ENCODE measurements around the gene BSND. TPM values are rescaled to one million over a fixed set of nuclear protein-coding genes. Genes with fewer than 3 reads are reported as not detected.

BSND gene
- polyA plus RNA-seq, 1 of the 3 experiments (the other 2 are of a cell fraction), result not detected

GRCh38 chr1:54953846-54954245 lies 44.9 kb upstream of the BSND start (continued):
- TF ChIP-seq, protein P1, sequence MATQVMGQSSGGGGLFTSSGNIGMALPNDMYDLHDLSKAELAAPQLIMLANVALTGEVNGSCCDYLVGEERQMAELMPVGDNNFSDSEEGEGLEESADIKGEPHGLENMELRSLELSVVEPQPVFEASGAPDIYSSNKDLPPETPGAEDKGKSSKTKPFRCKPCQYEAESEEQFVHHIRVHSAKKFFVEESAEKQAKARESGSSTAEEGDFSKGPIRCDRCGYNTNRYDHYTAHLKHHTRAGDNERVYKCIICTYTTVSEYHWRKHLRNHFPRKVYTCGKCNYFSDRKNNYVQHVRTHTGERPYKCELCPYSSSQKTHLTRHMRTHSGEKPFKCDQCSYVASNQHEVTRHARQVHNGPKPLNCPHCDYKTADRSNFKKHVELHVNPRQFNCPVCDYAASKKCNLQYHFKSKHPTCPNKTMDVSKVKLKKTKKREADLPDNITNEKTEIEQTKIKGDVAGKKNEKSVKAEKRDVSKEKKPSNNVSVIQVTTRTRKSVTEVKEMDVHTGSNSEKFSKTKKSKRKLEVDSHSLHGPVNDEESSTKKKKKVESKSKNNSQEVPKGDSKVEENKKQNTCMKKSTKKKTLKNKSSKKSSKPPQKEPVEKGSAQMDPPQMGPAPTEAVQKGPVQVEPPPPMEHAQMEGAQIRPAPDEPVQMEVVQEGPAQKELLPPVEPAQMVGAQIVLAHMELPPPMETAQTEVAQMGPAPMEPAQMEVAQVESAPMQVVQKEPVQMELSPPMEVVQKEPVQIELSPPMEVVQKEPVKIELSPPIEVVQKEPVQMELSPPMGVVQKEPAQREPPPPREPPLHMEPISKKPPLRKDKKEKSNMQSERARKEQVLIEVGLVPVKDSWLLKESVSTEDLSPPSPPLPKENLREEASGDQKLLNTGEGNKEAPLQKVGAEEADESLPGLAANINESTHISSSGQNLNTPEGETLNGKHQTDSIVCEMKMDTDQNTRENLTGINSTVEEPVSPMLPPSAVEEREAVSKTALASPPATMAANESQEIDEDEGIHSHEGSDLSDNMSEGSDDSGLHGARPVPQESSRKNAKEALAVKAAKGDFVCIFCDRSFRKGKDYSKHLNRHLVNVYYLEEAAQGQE (IDR thresholded peaks at IDR 0.05; ENCODE audit: low read depth, low read length), result no peak
- TF ChIP-seq TCF12 (IDR thresholded peaks at IDR 0.05) (no peak), FOXM1 (IDR thresholded peaks at IDR 0.05; ENCODE audit: low read depth) (no peak), MEF2A (IDR thresholded peaks at IDR 0.05; ENCODE audit: borderline replicate concordance, low read depth) (no peak), MXI1 (IDR thresholded peaks at IDR 0.05; ENCODE audit: low read depth, low read length) (no peak), POLR2AphosphoS5 (IDR thresholded peaks at IDR 0.05; ENCODE audit: low read depth, low read length) (no peak), RXRA (IDR thresholded peaks at IDR 0.05; ENCODE audit: borderline replicate concordance, low read depth) (no peak), TEAD4 (IDR thresholded peaks at IDR 0.05; ENCODE audit: borderline replicate concordance, insufficient read depth) (no peak)
- TF ChIP-seq, protein P2, sequence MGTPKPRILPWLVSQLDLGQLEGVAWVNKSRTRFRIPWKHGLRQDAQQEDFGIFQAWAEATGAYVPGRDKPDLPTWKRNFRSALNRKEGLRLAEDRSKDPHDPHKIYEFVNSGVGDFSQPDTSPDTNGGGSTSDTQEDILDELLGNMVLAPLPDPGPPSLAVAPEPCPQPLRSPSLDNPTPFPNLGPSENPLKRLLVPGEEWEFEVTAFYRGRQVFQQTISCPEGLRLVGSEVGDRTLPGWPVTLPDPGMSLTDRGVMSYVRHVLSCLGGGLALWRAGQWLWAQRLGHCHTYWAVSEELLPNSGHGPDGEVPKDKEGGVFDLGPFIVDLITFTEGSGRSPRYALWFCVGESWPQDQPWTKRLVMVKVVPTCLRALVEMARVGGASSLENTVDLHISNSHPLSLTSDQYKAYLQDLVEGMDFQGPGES (IDR thresholded peaks at IDR 0.05; ENCODE audit: low read depth, low read length), result no peak
- TF ChIP-seq, protein P3, sequence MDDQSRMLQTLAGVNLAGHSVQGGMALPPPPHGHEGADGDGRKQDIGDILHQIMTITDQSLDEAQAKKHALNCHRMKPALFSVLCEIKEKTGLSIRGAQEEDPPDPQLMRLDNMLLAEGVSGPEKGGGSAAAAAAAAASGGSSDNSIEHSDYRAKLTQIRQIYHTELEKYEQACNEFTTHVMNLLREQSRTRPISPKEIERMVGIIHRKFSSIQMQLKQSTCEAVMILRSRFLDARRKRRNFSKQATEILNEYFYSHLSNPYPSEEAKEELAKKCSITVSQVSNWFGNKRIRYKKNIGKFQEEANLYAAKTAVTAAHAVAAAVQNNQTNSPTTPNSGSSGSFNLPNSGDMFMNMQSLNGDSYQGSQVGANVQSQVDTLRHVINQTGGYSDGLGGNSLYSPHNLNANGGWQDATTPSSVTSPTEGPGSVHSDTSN (IDR thresholded peaks at IDR 0.05), result no peak

DNA sequence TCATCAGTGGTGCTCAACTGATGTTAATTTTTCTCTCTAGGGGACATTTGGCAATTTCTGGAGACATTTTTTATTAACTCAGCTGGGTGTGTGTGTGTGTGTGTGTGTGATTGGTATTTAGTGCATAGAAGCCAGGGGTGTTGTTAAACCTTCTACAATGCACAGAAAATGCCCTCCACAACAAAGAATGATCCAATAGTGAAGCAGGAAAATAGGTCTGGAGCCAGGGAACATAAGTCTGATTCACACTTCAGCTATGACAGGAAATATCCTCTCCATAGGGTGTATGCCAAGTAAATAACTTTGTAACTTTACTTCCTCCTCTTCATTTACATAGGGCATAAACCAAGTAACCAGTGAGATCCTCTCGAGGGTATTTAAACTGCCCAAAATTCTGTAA lies 43.4 kb upstream of the BSND start:
- no peaks in the 10 kb centered on the region for H3K27me3 ChIP-seq (ENCODE audit: insufficient read depth)
- 44% methylated on average over 1 of the region's 1 CpG for WGBS (ENCODE audit: low lambda C conversion rate)

More for the DNA sequence above, 43.4 kb upstream of the BSND start:
- H3F3A ChIP-seq (replicated peaks; ENCODE audit: insufficient read depth), result peaks cover 6% of the 10 kb centered on the region
- ChIA-PET CTCF (interaction anchor here (1.5 to 9.6 kb wide), 2 partner anchors 41 to 67 kb away, joined by 4 to 60 read pairs; no protein-coding TSS in a partner anchor), POLR2A (no interaction called here)
- H3K79me2 ChIP-seq (ENCODE audit: insufficient read depth), result no peaks in the 10 kb centered on the region
- H3K4me1 ChIP-seq (ENCODE audit: control insufficient read depth in 1 of 2, insufficient read depth in 2 of 2, low read depth in 1 of 2, low read length in 1 of 2), result peaks cover 2 to 6% of the 10 kb centered on the region in 2 experiments; a peak in 2 of 4 replicates
- TF ChIP-seq, protein P2 (IDR thresholded peaks at IDR 0.05; ENCODE audit: low read depth, low read length), result no peak
- TF ChIP-seq FOSL2 (IDR thresholded peaks at IDR 0.05; ENCODE audit: borderline replicate concordance, low read depth), result 0 out of 2 replicates have a peak, but pooled peaks have one; percentile 3
- no peak for TF ChIP-seq NRF1 (IDR thresholded peaks at IDR 0.05; ENCODE audit: low read depth, low read length)
- H4K20me1 ChIP-seq (ENCODE audit: insufficient read depth), result no peaks in the 10 kb centered on the region
- DNase-seq, result no peak
- H3K36me3 ChIP-seq (replicated peaks in 1 of 2; ENCODE audit: control insufficient read depth in 1 of 2, insufficient read depth in 2 of 2, low read length in 1 of 2), result no peaks in the 10 kb centered on the region
- no peak overlapping the region for H3K4me2 ChIP-seq
- H2AFZ ChIP-seq (ENCODE audit: low read depth), result no peak overlapping the region
- H3K4me3 ChIP-seq (ENCODE audit: low read depth in 2 of 2, low read length in 1 of 2), result no peak overlapping the region
- no peaks in the 10 kb centered on the region for H3K9me3 ChIP-seq
- H3K9me2 ChIP-seq, result no peaks in the 10 kb centered on the region
- H3K27ac ChIP-seq (ENCODE audit: low read depth in 2 of 2, low read length in 1 of 2), result no peak overlapping the region
- no peak overlapping the region for H3K9ac ChIP-seq
